Progenitor cell of endocrine pancreas (in vitro differentiated cells): ENCODE results near the gene RHBDL1. TPM values are rescaled to one million over a fixed set of nuclear protein-coding genes. Genes with fewer than 3 reads are reported as not detected.
"Not testable (repeated sequence)": the region's sequence is repeated elsewhere in the genome, so short reads cannot be mapped to it uniquely, and the experiment has no call there.

ENCODE experiments used
- DNase-seq: peaks from one replicate; pipeline ENCODE4 v3.0.0; 2021; ENCODE audit warnings: low spot score; ENCODE audit not compliant: unreplicated experiment
- H3K27ac Mint-ChIP-seq: 2 replicates; pipeline ENCODE4 v1.8.0; 2021; ENCODE audit warnings: mild to moderate bottlenecking, moderate library complexity, mixed read lengths
- H3K27me3 Mint-ChIP-seq: 2 replicates; pipeline ENCODE4 v1.8.0; 2021; ENCODE audit warnings: mixed read lengths
- H3K36me3 Mint-ChIP-seq: 2 replicates; pipeline ENCODE4 v1.8.0; 2022; ENCODE audit warnings: mixed read lengths; ENCODE audit not compliant: insufficient read depth
- H3K4me1 Mint-ChIP-seq: 2 replicates; pipeline ENCODE4 v1.8.0; 2021; ENCODE audit warnings: low read depth, mixed read lengths
- H3K4me3 Mint-ChIP-seq: 2 replicates; pipeline ENCODE4 v1.8.0; 2021; ENCODE audit warnings: low read depth, mild to moderate bottlenecking, moderate library complexity, mixed read lengths
- H3K9me3 Mint-ChIP-seq: 2 replicates; pipeline ENCODE4 v1.8.0; 2021; ENCODE audit warnings: low read depth, mixed read lengths
- total RNA-seq: library from RNA; stranded (reverse); gene quantifications from 2 replicates; pipeline ENCODE4 v1.2.1, GENCODE V29; 2021
- TF ChIP-seq, protein P1 (sequence below): fragments of 200-600 bp; sonication (generic); IDR thresholded peaks from one replicate; pipeline ENCODE4 v1.5.0; 2021; ENCODE audit warnings: antibody characterized with exemption, mild to moderate bottlenecking; ENCODE audit not compliant: unreplicated experiment

The RHBDL1 gene
- total RNA-seq, 1 donor from 2014 or later: 5.2 TPM

DNA sequence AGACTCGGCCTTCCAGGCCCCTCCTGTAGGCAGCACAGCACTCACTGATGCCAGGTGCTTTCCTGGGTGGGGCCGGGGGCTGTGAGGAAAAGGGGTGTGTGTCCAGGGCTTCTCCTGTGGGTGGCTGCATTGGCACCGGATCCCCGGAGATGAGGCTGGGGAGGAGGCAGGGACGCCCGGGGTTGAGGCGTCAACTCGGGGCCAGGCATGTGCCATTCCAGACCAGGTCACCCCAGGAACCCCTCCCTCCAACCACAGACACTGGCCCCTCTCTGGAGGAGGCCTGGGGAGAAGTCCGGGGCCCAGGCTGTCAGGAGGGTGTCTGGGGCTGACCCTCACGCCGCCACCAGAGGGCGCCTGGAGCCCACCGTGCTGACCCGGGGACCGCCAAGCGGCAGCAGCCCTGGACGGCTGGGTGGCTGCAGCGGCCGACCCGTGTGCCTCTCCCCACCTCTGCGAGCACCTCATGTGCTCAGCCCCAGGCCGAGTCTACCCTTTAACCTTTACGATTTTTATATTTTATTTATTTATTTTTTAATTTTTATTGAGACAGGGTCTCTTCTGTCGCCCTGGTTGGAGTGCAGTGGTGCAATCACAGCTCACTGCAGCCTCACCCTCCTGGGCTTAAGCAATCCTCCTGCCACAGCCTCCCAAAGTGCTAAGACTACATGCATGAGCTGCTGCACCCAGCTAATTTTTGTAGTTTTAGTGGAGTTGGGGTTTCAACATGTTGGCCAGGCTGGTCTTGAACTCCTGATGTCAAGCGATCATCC, 36.3 kb downstream of the RHBDL1 start:
- TF ChIP-seq, protein P1, sequence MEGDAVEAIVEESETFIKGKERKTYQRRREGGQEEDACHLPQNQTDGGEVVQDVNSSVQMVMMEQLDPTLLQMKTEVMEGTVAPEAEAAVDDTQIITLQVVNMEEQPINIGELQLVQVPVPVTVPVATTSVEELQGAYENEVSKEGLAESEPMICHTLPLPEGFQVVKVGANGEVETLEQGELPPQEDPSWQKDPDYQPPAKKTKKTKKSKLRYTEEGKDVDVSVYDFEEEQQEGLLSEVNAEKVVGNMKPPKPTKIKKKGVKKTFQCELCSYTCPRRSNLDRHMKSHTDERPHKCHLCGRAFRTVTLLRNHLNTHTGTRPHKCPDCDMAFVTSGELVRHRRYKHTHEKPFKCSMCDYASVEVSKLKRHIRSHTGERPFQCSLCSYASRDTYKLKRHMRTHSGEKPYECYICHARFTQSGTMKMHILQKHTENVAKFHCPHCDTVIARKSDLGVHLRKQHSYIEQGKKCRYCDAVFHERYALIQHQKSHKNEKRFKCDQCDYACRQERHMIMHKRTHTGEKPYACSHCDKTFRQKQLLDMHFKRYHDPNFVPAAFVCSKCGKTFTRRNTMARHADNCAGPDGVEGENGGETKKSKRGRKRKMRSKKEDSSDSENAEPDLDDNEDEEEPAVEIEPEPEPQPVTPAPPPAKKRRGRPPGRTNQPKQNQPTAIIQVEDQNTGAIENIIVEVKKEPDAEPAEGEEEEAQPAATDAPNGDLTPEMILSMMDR: peak; percentile 97
- Mint-ChIP-seq H3K27me3 (peaks cover 34% of the 10 kb centered on the region), H3K36me3 (no peaks in the 10 kb centered on the region), H3K4me3 (no peak overlapping the region), H3K9me3 (no peaks in the 10 kb centered on the region), H3K4me1 (peaks cover 4% of the 10 kb centered on the region), H3K27ac (no peak overlapping the region)
- peak; percentile 81 for DNase-seq

DNA sequence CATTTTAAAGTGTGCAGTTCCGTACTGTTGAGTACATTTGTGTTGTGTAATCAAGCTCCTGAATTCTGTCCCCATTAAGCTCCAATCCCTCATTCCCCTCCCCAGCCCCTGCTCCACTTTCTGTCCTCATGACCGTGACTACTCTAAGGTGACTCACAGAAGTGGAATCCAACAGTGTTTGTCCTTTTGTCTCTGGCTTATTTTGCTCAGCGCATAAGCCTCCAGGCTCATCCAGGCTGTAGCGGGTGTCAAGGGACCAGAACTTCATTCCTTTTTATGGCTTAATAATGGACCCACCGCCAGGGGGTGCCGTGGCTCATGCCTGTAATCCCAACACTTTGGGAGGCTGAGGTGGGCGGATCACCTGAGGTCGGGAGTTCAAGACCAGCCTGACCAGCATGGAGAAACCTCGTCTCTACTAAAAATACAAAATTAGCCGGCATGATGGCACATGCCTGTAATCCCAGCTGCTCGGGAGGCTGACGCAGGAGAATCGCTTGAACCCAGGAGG, 37.3 kb downstream of the RHBDL1 start:
- peak overlapping the region; percentile 69 for H3K27ac Mint-ChIP-seq
- not testable (repeated sequence) for H3K9me3 Mint-ChIP-seq, H3K36me3 Mint-ChIP-seq, DNase-seq, H3K4me1 Mint-ChIP-seq
- TF ChIP-seq, protein P1: peak; percentile 48
- peak overlapping the region; percentile 36 for H3K4me3 Mint-ChIP-seq
- H3K27me3 Mint-ChIP-seq: peaks cover 26% of the 10 kb centered on the region

DNA sequence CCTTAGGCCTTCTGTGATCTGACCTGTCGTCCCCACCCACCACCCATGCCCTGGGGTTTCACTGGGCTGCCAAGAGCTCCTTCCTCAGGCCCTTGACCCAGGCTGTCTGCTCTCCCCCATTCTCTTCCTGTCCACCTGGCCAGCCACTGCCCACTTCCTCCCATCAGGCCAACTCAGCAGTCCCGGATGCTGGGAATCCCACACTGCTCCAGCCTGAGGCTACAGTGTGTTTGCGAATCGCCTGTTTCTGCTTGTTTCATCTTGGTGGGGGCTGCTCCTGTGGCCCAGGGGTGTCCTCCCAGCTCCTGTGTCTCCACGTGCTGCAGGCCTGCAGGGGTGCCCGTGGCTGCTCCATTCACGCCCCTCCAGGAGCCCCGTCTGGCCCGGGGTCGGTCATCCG, 38.6 kb downstream of the RHBDL1 start:
- Mint-ChIP-seq H3K36me3 (no peaks in the 10 kb centered on the region), H3K27me3 (peaks cover 14% of the 10 kb centered on the region), H3K27ac (no peak overlapping the region), H3K4me1 (peaks cover 6% of the 10 kb centered on the region), H3K4me3 (peak overlapping the region; percentile 46), H3K9me3 (no peaks in the 10 kb centered on the region)
- TF ChIP-seq, protein P1: no peak
- DNase-seq: no peak

DNA sequence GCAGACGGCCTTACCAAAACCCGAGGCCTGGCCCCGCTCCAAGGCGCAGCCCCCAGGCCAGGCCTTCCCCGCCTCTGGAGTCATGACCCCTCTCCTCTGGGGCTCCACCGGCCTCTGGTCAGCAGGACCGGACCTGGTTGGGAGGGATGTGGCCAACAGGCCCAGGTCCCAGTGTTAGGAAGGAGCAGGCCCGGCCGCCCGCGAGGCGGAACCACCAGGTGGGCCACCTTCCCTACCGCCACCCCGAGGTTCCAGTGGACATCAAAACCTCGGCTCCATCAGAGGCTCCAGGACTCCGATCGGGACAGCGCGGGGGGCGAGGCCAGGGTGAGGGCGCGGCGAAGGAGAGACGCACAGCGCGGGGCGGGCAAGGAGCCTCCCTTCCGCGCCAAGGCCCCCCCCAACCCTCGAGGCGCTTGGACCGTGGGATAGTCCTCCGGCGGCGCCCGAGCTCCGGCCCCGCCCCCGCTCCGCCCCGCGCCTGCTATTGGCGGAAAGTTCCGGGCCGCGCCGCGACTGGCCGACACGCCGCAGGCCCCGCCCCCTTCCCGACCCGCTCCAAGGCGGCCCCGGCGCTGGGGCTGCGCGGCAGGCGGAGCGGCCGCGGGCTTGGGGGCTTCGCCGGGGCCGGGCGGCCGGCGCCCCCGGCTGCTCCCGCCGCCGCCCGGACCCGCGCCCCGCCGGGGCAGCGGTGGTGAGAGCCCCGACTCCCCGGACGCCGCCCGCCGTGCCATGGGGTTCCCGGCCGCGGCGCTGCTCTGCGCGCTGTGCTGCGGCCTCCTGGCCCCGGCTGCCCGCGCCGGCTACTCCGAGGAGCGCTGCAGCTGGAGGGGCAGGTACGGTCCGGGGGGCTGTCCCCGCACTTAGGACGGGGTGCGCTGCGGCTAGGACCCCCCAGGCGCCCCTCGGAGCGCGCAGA, 39.3 kb downstream of the RHBDL1 start, which contains the start of gene METRN:
Gene METRN, plus strand, starts transcription at position 561 of the 919 bp plus-strand sequence. Its CDS starts 172 bp downstream, at position 733.
- Mint-ChIP-seq H3K27me3 (peaks cover 8% of the 10 kb centered on the region), H3K4me3 (peak within 1 kb of the TSS; percentile 74), H3K27ac (peak within 1 kb of the TSS; percentile 54), H3K9me3 (no peaks in the 10 kb centered on the region), H3K4me1 (peaks cover 9% of the 10 kb centered on the region), H3K36me3 (no peaks in the 10 kb centered on the region)
- TF ChIP-seq, protein P1: no peak
- DNase-seq: peak; percentile 90
